Tracheal epithelial cell (primary cell): Measurements from ENCODE around the gene ZCCHC8. TPM values are rescaled to one million over a fixed set of nuclear protein-coding genes. Genes with fewer than 3 reads are reported as not detected.

Experiments used
- total RNA-seq: library from RNA; depleted of rRNA; stranded (reverse); fragments of >200 nt; gene quantifications from 2 replicates; pipeline ENCODE4 v1.2.1, GENCODE V29; 2014

Gene ZCCHC8
- 14.0 and 14.5 TPM in 2 replicates for total RNA-seq

GRCh38 chr12:122500685-122501488 is at the start of gene ZCCHC8:
Gene ZCCHC8 (minus strand): TSS chr12:122500932. CDS start chr12:122500840, 92 bp downstream.

GRCh38 chr12:122526683-122527477 is 26.1 kb upstream of the ZCCHC8 start, which contains the start of the genes KNTC1 and RSRC2:
Gene KNTC1 (plus strand): TSS chr12:122527249. CDS start chr12:122530064, 2,815 bp downstream.
Gene RSRC2 (minus strand): TSS chr12:122526936. CDS start chr12:122526853, 83 bp downstream.

GRCh38 chr12:122421821-122422729 is 78.7 kb downstream of the ZCCHC8 start, which contains the start of gene CLIP1:
Gene CLIP1 (minus strand): TSS chr12:122422669. CDS start chr12:122380452, 42,217 bp downstream.

Other genes with a start within 250 kb of the ZCCHC8 start
- 14.7 and 18.3 TPM in 2 replicates for gene VPS33A, start 234.4 kb downstream of the ZCCHC8 start, total RNA-seq
- gene CLIP1, start 78.3 kb downstream of the ZCCHC8 start, total RNA-seq: 54.8 and 59.5 TPM in 2 replicates
- 20.2 and 25.5 TPM in 2 replicates for gene RSRC2, start 26.0 kb upstream of the ZCCHC8 start, total RNA-seq
- 7.5 and 10.1 TPM in 2 replicates for gene KNTC1, start 26.3 kb upstream of the ZCCHC8 start, total RNA-seq
- gene HCAR2, start 202.4 kb upstream of the ZCCHC8 start, total RNA-seq: 3.6 and 6.5 TPM in 2 replicates
- gene HCAR3, start 215.9 kb upstream of the ZCCHC8 start, total RNA-seq: 1.1 and 8.9 TPM in 2 replicates
- gene HCAR1, start 229.9 kb upstream of the ZCCHC8 start, total RNA-seq: 0.21 and 0.24 TPM in 2 replicates